Measurements from ENCODE around the gene LRMDA. TPM values are rescaled to one million over a fixed set of nuclear protein-coding genes. Genes with fewer than 3 reads are reported as not detected.

LRMDA gene
- total and polyA plus RNA-seq, 2 of the 8 experiments (the other 6 are each of a cell fraction or from before 2014, with no cell fraction given) = 0.86 to 2.8 TPM

DNA sequence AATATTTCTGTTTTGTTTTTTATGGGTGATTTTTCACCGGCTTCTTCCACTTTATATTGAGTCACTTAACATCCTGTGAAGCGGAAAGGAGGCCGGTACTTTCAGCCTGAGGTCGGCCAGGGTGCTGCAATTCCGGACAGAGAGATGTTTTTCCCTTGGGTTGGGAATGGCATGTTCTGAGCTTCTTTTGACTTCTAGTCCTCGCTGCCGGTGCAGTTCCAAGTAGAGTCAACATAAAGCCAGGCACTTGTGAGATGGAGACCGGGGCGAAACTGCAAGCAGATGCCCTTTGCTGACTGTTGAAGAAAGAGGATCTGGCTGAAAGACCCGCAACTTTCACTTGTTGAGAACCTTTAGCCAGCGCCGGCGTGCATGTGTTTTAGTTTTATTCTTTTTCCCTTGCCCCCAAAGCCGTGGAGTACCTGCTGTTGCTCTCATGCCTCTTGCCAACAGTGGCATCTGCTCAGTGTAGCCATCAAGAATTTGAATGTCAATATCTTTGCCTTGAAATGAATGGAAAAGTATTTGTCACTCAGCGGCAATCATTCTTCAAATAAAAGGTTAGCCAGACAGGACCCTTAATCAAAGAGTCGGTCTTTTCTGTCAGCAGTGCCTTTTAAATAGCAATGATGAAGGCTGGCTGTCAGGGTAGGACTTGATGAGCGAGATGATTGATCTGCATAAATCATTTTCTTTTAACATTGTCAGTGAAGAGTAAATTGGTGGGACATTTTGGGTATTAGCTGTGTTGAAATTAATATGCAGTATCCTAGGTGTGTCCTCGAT, 351.2 kb downstream of the LRMDA start (continued):
- TF ChIP-seq, protein P1, sequence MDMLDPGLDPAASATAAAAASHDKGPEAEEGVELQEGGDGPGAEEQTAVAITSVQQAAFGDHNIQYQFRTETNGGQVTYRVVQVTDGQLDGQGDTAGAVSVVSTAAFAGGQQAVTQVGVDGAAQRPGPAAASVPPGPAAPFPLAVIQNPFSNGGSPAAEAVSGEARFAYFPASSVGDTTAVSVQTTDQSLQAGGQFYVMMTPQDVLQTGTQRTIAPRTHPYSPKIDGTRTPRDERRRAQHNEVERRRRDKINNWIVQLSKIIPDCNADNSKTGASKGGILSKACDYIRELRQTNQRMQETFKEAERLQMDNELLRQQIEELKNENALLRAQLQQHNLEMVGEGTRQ (IDR thresholded peaks at IDR 0.05; ENCODE audit: low read length) = no peak
- TF ChIP-seq, protein P2, sequence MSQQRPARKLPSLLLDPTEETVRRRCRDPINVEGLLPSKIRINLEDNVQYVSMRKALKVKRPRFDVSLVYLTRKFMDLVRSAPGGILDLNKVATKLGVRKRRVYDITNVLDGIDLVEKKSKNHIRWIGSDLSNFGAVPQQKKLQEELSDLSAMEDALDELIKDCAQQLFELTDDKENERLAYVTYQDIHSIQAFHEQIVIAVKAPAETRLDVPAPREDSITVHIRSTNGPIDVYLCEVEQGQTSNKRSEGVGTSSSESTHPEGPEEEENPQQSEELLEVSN (IDR thresholded peaks at IDR 0.05) = no peak
- TF ChIP-seq GTF2F1 (IDR thresholded peaks at IDR 0.05; ENCODE audit: borderline replicate concordance, low read depth, low read length) = no peak
- TF ChIP-seq GABPA (IDR thresholded peaks at IDR 0.05; ENCODE audit: borderline replicate concordance, insufficient read depth, low read length) = no peak
- no peak for TF ChIP-seq CEBPB (IDR thresholded peaks at IDR 0.05; ENCODE audit: low read depth, low read length)
